SKM-1 (cell line): Measurements from ENCODE around the gene PGM3.

Source experiments
- DNase-seq: peaks from one replicate; lab custom pipeline; 2025; ENCODE audit not compliant: unreplicated experiment; lab: John Stamatoyannopoulos, UW

The PGM3 gene

GRCh38 chr6:83183082-83183828, 9.8 kb downstream of the PGM3 start:
- DNase-seq, result no peak

- no peak for DNase-seq
Observed at GRCh38 chr6:83182114-83182513, 11.0 kb downstream of the PGM3 start.

- no peak for DNase-seq
Observed at GRCh38 chr6:83180426-83180950, 12.6 kb downstream of the PGM3 start.

- DNase-seq, result no peak
Observed at GRCh38 chr6:83176246-83176645, 16.8 kb downstream of the PGM3 start.

GRCh38 chr6:83169511-83169910, 23.6 kb downstream of the PGM3 start:
- DNase-seq, result no peak

DNA sequence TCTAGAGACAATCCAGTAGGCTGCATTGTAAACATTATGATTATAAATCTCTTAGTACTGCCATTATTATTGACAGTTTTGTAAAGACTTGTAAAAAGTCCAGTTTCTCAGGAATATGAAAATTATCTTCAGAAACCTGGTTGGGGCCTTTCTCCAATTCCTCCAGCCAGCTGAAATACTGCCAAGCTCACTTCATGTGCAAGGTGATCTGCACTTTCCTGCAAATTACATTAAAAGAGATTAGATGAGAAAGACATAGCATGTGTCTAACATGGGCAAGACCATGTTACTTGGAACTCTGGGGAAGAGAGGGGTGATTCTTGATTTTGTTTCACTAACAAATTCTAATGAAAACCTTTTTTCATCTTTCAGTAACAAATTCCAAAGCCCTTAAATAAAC, 24.0 kb downstream of the PGM3 start:
- no peak for DNase-seq

- no peak for DNase-seq
Observed at GRCh38 chr6:83168556-83168955, 24.5 kb downstream of the PGM3 start.

DNA sequence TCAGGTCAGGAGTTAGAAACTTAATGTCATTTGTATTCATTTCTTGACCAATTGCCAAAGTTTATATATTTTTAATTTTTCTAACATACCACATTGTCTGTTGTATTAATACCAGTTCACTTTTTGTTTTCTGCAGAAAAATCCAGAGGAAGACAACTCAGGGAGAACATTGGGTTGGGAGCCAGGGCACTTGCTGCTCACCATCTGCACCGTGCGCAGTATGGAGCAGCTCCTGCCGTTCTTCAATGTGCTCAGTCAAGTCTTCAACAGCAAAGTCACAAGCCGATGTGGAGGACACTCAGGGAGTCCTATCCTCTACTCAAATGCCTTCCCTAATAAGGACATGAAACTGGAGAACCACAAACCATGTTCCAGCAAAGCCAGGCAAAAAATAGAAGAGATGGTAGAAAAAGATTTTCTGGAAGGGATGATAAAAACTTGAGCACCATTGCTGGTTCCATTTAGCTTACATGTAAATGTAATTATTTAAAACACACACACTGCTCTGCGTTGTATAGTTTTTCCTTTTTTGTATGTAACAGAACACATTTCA, 25.3 kb downstream of the PGM3 start:
- no peak for DNase-seq

DNA sequence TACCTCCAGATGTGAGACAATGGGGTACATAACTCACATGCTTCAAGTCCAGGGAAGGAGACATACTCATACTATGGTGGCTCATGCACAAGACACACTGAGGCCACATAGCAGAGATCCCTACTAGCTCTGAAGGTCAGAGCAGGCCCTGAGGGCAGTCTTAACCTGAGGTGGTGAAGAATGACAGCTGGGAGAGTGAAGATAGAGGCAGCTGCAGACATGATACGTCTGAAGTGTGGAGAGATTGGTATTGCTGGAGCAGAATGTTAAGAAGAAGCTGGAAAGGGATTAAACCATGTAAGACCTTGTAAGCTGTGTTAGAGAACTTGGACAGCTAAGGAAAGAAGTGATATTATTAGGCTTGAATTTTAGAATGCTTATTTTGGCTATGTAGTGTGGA, 32.9 kb downstream of the PGM3 start:
- DNase-seq, result no peak

DNA sequence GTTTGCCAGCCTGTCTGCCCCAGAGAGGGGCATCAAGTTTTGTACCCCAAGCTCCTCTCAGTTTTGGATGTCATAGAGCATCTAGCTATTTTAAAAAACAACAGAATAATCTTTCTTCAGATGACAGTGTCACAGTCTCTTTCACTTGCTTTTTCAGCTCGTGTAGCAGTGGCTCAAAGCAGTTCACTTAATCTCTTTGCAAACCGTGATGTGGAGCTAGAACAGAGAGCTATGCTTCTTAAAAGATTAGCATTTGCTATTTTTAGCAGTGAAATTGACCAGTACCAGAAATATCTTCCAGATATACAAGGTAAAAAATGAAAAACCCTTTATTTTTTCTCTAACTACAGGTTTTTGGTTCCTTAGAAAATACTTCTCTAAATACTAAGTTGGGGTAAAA, 37.3 kb downstream of the PGM3 start:
- no peak for DNase-seq

DNA sequence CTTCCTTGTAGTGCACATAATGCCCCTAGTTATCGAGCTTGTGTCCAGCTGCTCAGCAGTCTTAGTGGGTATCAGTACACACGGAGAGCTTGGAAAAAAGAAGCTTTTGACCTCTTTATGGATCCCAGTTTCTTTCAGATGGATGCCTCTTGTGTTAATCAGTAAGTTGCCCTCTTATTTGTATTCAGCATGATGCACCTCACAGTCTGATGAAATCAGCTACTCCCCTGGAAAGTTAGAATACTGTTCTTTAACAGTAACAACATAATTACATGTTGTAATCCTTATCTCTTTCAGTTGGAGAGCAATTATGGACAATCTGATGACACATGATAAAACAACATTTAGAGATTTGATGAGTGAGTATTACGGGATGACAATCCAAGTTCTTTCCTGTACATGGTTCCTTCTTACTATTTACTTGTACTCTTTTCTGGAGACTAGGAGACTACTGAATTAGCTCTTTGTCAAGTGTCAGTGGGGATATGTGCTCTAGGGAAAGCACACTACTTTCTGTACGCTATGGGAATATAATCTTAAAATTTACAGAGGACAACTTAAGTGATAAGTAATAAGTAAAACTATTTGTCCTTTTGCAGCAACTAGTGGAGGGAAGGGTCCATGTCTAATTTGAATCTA, 39.1 kb downstream of the PGM3 start:
- no peak for DNase-seq

DNA sequence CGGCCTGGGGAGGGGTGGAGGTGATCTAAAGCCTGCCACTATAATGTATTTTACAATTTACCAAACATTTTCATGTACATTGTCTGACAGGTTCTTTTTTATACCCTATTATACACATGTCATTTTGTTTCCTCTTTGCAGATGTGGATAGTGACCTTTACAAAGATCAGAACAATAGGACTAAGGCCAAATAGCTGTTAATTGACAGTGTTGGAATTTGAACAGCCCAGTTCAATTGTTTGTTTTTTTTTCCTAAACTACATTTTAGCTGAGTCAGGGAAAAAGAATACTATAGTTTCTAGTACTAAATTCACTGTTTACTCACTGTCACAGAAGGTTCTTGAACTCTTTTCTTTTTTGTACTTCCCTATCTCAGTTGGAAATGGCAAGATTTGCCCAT, 40.2 kb downstream of the PGM3 start:
- no peak for DNase-seq

DNA sequence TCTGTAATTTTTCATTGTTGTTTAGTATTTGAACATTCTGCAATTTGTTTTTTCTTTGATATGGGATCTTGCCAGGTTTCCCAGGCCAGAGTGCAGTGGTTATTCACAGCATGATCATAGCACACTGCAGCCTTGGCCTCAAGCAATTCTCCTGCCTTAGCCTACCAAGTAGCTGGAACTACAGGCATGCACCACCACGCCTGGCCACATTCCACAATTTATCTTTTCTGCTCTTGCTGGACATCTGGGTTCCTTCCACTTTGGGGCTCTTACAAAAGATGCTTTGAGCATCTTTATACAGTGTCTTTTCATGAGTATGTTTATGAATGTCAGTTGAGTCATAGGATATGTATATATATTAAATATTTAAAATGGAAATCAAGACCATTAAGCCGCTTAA, 42.0 kb downstream of the PGM3 start:
- no peak for DNase-seq

GRCh38 chr6:83138758-83139157, 54.3 kb downstream of the PGM3 start:
- DNase-seq, result no peak

DNA sequence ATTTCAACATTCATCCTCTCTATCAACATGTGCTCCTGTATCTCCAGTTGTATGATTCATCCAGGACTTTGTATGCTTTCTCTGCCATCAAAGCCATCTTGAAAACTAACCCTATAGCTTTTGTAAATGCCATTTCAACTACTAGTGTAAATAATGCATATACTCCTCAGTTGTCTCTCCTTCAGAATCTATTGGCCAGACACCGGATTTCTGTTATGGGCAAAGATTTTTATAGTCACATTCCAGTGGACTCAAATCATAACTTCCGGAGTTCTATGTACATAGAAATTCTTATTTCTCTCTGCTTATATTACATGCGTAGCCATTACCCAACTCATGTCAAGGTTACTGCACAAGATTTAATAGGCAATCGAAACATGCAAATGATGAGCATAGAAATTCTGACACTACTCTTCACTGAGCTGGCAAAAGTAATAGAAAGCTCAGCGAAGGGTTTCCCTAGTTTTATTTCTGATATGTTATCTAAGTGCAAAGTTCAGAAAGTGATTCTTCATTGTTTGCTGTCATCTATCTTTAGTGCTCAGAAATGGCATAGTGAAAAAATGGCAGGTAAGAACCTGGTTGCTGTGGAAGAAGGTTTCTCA, 54.8 kb downstream of the PGM3 start:
- DNase-seq, result no peak

GRCh38 chr6:83132121-83132520, 60.9 kb downstream of the PGM3 start:
- no peak for DNase-seq

GRCh38 chr6:83127976-83128375, 65.1 kb downstream of the PGM3 start:
- no peak for DNase-seq

DNA sequence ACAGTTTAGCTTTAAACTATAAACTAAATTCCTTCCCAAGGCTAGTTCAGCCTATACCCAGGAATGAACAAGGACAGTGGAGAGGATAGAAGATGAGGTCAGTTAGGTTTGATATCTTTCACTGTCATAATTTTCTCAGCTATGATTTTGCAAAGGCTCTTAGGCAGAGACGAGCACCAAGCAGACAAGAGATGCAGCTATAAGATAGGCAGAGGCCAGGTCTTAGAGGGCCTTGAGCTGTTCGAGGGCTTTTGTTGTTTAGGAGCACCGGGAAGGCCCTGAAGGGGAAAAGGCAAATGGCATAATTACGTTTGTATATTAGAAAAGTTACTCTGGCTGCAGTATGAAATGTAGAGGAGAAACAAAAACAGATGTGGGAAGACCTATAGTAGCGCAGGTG, 65.8 kb downstream of the PGM3 start:
- DNase-seq, result no peak

DNA sequence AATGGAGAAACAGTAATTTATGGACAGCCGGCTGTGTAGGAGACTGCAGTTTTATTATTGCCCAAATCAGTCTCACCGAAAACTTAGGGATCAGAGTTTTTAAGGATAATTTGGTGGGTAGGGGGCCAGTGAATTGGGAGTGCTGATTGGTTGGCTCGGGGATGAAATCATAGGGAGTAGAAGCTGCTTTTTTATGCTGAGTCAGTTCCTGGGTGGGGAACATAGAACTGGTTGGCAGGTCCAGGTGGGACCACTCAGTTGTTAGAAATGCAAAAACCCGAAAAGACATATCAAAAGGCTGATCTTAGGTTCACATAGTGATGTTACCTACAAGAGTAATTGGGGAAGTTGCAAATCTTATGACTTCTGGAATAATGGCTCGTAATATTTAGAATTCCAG, 66.3 kb downstream of the PGM3 start:
- no peak for DNase-seq

DNA sequence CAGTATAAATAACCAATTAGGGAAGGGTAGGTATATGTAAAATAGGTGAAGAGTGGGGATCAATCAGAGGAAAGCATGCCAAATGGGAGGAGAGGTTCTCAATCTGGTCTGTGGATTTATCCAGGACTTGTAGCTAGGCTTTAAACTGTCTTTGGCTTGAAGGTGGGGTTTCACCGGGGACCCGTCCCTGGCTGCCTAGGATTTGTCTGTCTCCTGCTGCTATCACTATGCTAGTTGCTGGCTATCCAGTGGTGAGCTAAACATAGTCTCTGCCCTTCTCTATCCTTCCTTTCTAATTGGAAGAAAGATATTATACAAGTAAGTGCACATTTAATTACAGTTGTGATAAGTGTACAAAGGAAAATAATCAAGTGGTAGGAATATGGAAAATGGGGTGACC, 66.8 kb downstream of the PGM3 start:
- no peak for DNase-seq

DNA sequence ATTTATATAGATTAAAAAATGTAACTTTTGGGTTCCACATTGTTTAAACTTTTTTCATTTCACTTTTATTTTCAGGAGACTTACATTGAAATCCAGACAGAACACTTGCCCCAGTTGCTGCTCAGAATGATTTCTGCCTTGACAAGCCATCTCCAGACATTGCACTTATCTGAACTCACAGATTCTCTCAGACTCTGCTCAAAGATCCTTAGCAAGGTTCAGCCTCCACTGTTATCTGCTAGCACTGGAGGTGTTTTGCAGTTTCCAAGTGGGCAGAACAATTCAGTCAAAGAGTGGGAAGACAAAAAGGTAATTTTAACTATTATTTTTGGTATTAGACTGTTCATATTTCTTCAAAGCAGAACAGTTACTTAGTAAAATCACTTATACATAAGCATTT, 67.6 kb downstream of the PGM3 start:
- DNase-seq, result no peak

- DNase-seq, result no peak
Observed at GRCh38 chr6:83124553-83124952, 68.5 kb downstream of the PGM3 start.
